HG02678 (cell line): ENCODE results near the gene ZNF318.
"Not testable (repeated sequence)": the region's sequence is repeated elsewhere in the genome, so short reads cannot be mapped to it uniquely, and the experiment has no call there.

Experiments used
- ATAC-seq: cut with Tn5 transposase; IDR thresholded peaks from one replicate; pipeline ENCODE4 v1.9.1; 2021; ENCODE audit warnings: mild to moderate bottlenecking, moderate library complexity; ENCODE audit not compliant: unreplicated experiment

Gene ZNF318

GRCh38 chr6:43336382-43336781 lies 33.1 kb downstream of the ZNF318 start:
- no peak for ATAC-seq

- no peak for ATAC-seq
Observed at GRCh38 chr6:43335469-43335868, 34.0 kb downstream of the ZNF318 start.

- no peak for ATAC-seq
Observed at GRCh38 chr6:43334466-43335095, 34.9 kb downstream of the ZNF318 start.

- no peak for ATAC-seq
Observed at GRCh38 chr6:43331891-43332290, 37.6 kb downstream of the ZNF318 start.

GRCh38 chr6:43331470-43331869 lies 38.0 kb downstream of the ZNF318 start:
- no peak for ATAC-seq

- ATAC-seq, result no peak
Observed at GRCh38 chr6:43328528-43328927, 40.9 kb downstream of the ZNF318 start.

- no peak for ATAC-seq
Observed at GRCh38 chr6:43325876-43326275, 43.6 kb downstream of the ZNF318 start.

- no peak for ATAC-seq
Observed at GRCh38 chr6:43318011-43318410, 51.4 kb downstream of the ZNF318 start.

- ATAC-seq, result no peak
Observed at GRCh38 chr6:43313813-43314212, 55.6 kb downstream of the ZNF318 start.

GRCh38 chr6:43311666-43312065 lies 57.8 kb downstream of the ZNF318 start:
- no peak for ATAC-seq

- no peak for ATAC-seq
Observed at GRCh38 chr6:43310624-43311023, 58.8 kb downstream of the ZNF318 start.

- no peak for ATAC-seq
Observed at GRCh38 chr6:43310134-43310533, 59.3 kb downstream of the ZNF318 start.

- ATAC-seq, result no peak
Observed at GRCh38 chr6:43308990-43309477, 60.4 kb downstream of the ZNF318 start.

GRCh38 chr6:43308101-43308989 lies 61.1 kb downstream of the ZNF318 start, which contains the start of gene CRIP3:
CRIP3 (minus strand) TSS chr6:43308826; CDS start chr6:43308792, 34 bp downstream.
- peak; percentile 59 for ATAC-seq

GRCh38 chr6:43307451-43308100 lies 61.9 kb downstream of the ZNF318 start:
- no peak for ATAC-seq

- no peak for ATAC-seq
Observed at GRCh38 chr6:43306086-43306485, 63.4 kb downstream of the ZNF318 start.

- ATAC-seq, result no peak
Observed at GRCh38 chr6:43304882-43305281, 64.6 kb downstream of the ZNF318 start.

GRCh38 chr6:43304361-43304760 lies 65.1 kb downstream of the ZNF318 start:
- no peak for ATAC-seq

GRCh38 chr6:43303751-43304331 lies 65.6 kb downstream of the ZNF318 start:
- ATAC-seq, result no peak

GRCh38 chr6:43303006-43303405 lies 66.4 kb downstream of the ZNF318 start:
- not testable (repeated sequence) for ATAC-seq

- no peak for ATAC-seq
Observed at GRCh38 chr6:43302126-43302525, 67.3 kb downstream of the ZNF318 start.
